Measurements from ENCODE around the gene IGSF5.

- no peak for TF ChIP-seq EZH2 (IDR thresholded peaks at IDR 0.05; ENCODE audit: low read length, missing control alignments)
- no peak for TF ChIP-seq CTCF (conservative IDR thresholded peaks at IDR 0.05 in 1 of 2, IDR thresholded peaks at IDR 0.05 in 1 of 2; ENCODE audit: low read depth in 1 of 2, low read length in 2 of 2)
These were observed 44.7 kb upstream of the IGSF5 start for GRCh38 chr21:39700318-39700717.

Data from fibroblast of lung (primary cell).